Common myeloid progenitor, CD34-positive (primary cell): ENCODE results near the gene RFTN2.
"Not testable (repeated sequence)": the region's sequence is repeated elsewhere in the genome, so short reads cannot be mapped to it uniquely, and the experiment has no call there.

Source experiments
- CTCF ChIA-PET: fragments of 350-600 bp; sonication (Branson Sonifier 250); formaldehyde crosslinking; loops from one replicate; lab custom pipeline; 2021; ENCODE audit warnings: antibody characterized with exemption; lab: Charles Lee
- POLR2A ChIA-PET: fragments of 350-600 bp; sonication (Branson Sonifier 250); formaldehyde crosslinking; loops from one replicate; lab custom pipeline; 2021; ENCODE audit warnings: antibody characterized with exemption; lab: Charles Lee
- DNase-seq, 3 donors: peaks; one replicate each; pipeline versions ENCODE4 v3.0.0 to v3.0.0-alpha.2; 2013
- H3K27ac ChIP-seq, 2 experiments: 1 replicate in 1 of 2; 2 replicates in 1 of 2; pipeline ENCODE4 v1.7.0; 2013; ENCODE audit warnings: inconsistent platforms in 2 of 2, low read length in 2 of 2, mild to moderate bottlenecking in 2 of 2, low read depth in 1 of 2, moderate library complexity in 1 of 2; ENCODE audit not compliant: severe bottlenecking in 2 of 2, insufficient read depth in 1 of 2, poor library complexity in 1 of 2
- H3K27me3 ChIP-seq, 5 experiments: replicated peaks in 2 of 5; 1 replicate in 3 of 5; 2 replicates in 2 of 5; pipeline versions ENCODE4 v1.6.1 to v1.7.0; 2013; ENCODE audit warnings: low read length in 4 of 5, mild to moderate bottlenecking in 2 of 5, moderate library complexity in 2 of 5, inconsistent platforms in 1 of 5; ENCODE audit not compliant: insufficient read depth in 5 of 5, control insufficient read depth in 4 of 5
- H3K36me3 ChIP-seq, 4 experiments: 1 replicate in 2 of 4; 2 replicates in 2 of 4; pipeline versions ENCODE4 v1.6.1 to v1.7.0; 2013; ENCODE audit warnings: low read length in 3 of 4, control low read depth in 1 of 4, mild to moderate bottlenecking in 1 of 4; ENCODE audit not compliant: control insufficient read depth in 4 of 4, insufficient read depth in 4 of 4
- H3K4me1 ChIP-seq, 4 experiments: 1 replicate in 3 of 4; 2 replicates in 1 of 4; pipeline versions ENCODE4 v1.6.1 to v1.7.1; 2013; ENCODE audit warnings: low read length in 3 of 4, mild to moderate bottlenecking in 3 of 4, control low read depth in 1 of 4, inconsistent platforms in 1 of 4, moderate library complexity in 1 of 4; ENCODE audit not compliant: control insufficient read depth in 4 of 4, insufficient read depth in 4 of 4; ENCODE audit errors: control extremely low read depth in 1 of 4
- H3K4me3 ChIP-seq, 7 experiments: 1 replicate in 4 of 7; 2 replicates in 3 of 7; pipeline versions ENCODE4 v1.5.1 to v1.7.0; 2013; ENCODE audit warnings: mild to moderate bottlenecking in 7 of 7, low read length in 6 of 7, moderate library complexity in 6 of 7, inconsistent platforms in 2 of 7, low read depth in 2 of 7, control low read depth in 1 of 7; ENCODE audit not compliant: insufficient read depth in 4 of 7, control insufficient read depth in 1 of 7; ENCODE audit errors: extremely low read depth in 1 of 7
- H3K9me3 ChIP-seq, 5 experiments: 1 replicate in 4 of 5; 2 replicates in 1 of 5; pipeline versions ENCODE4 v1.6.1 to v1.7.1; 2013; ENCODE audit warnings: low read length in 4 of 5, mild to moderate bottlenecking in 2 of 5, inconsistent platforms in 1 of 5, low read depth in 1 of 5, moderate library complexity in 1 of 5; ENCODE audit not compliant: control insufficient read depth in 4 of 5, insufficient read depth in 2 of 5; ENCODE audit errors: control extremely low read depth in 1 of 5
- WGBS: methylation state at CpG from one replicate; pipeline ENCODE4 v1.1.5; 2013; ENCODE audit not compliant: insufficient coverage; 5-methylcytosine and 5-hydroxymethylcytosine counted together

Gene RFTN2

GRCh38 chr2:197597166-197597565 lies 78.2 kb downstream of the RFTN2 start:
- H3K27me3 ChIP-seq = no peaks in the 10 kb centered on the region
- peaks cover 0 to 7% (median 2%) of the 10 kb centered on the region in 4 experiments for H3K4me1 ChIP-seq
- H3K27ac ChIP-seq = no peak overlapping the region
- 100% methylated on average over 2 of the region's 4 CpGs for WGBS
- CTCF ChIA-PET = no interaction called here
- H3K4me3 ChIP-seq = no peak overlapping the region
- H3K9me3 ChIP-seq = no peaks in the 10 kb centered on the region
- POLR2A ChIA-PET = no interaction called here
- no peaks in the 10 kb centered on the region for H3K36me3 ChIP-seq
- no peak for DNase-seq

GRCh38 chr2:197596766-197597165 lies 78.6 kb downstream of the RFTN2 start:
- peaks cover 0 to 7% (median 2%) of the 10 kb centered on the region in 4 experiments for H3K4me1 ChIP-seq
- ChIA-PET CTCF (no interaction called here), POLR2A (no interaction called here)
- H3K4me3 ChIP-seq = no peak overlapping the region
- no peaks in the 10 kb centered on the region for H3K27me3 ChIP-seq
- H3K9me3 ChIP-seq = no peaks in the 10 kb centered on the region
- H3K36me3 ChIP-seq = no peaks in the 10 kb centered on the region
- DNase-seq = no peak
- no CpG with 5 or more reads among the region's 1 CpG for whole genome bisulfite sequencing
- no peak overlapping the region for H3K27ac ChIP-seq

GRCh38 chr2:197591339-197592072 lies 83.9 kb downstream of the RFTN2 start:
- CTCF ChIA-PET = no interaction called here
- no peaks in the 10 kb centered on the region for H3K9me3 ChIP-seq
- 99% methylated on average over 21 of the region's 32 CpGs for WGBS
- H3K27ac ChIP-seq = no peak overlapping the region
- no peaks in the 10 kb centered on the region for H3K36me3 ChIP-seq
- POLR2A ChIA-PET = no interaction called here
- no peaks in the 10 kb centered on the region for H3K4me1 ChIP-seq
- H3K27me3 ChIP-seq = no peaks in the 10 kb centered on the region
- H3K4me3 ChIP-seq = no peak overlapping the region
- no peak for DNase-seq

GRCh38 chr2:197587255-197587654 lies 88.1 kb downstream of the RFTN2 start:
- H3K4me1 ChIP-seq, H3K27ac ChIP-seq, POLR2A ChIA-PET, CTCF ChIA-PET, DNase-seq, H3K9me3 ChIP-seq, H3K27me3 ChIP-seq, H3K4me3 ChIP-seq, H3K36me3 ChIP-seq: not testable (repeated sequence)
- 100% methylated on average over 3 of the region's 7 CpGs for WGBS

DNA sequence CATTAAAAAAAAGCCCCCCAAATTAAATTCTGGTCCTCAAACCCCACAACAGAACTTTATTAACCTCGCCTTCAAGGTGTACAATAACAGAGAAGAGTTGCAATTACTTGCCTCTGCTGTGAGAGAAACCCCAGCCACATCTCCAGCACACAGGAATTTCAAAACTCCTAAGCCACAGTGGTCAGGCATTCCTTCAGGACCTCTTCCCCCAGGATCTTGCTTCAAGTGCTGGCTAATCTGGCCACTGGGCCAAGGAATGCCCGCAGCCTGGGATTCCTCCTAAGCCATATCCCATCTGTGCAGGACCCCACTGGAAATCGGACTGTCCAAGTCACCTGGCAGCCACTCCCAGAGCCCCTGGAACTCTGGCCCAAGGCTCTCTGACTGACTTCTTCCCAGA lies 95.2 kb downstream of the RFTN2 start:
- 94% methylated on average over 3 of the region's 3 CpGs for WGBS
- CTCF ChIA-PET = not testable (repeated sequence)

DNA sequence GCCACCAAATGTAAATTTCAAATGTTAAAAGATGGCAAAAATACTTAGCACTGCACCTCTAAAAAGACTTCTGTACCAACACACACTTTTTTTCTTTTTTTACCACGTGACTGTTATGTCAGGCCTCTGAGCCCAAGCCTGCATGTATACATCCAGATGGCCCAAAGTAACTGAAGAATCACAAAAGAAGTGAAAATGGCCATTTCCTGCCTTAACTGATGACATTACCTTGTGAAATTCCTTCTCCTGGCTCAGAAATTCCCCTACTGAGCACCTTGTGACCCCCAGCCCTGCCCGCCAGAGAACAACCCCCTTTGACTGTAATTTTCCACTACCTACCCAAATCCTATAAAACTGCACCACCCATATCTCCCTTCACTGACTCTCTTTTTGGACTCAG lies 97.1 kb downstream of the RFTN2 start:
- H3K4me1 ChIP-seq, H3K27me3 ChIP-seq, CTCF ChIA-PET, H3K9me3 ChIP-seq, POLR2A ChIA-PET, DNase-seq, H3K27ac ChIP-seq, H3K36me3 ChIP-seq, H3K4me3 ChIP-seq: not testable (repeated sequence)
- WGBS = 79% methylated on average over 2 of the region's 2 CpGs

More for the DNA sequence above, 95.2 kb downstream of the RFTN2 start:
- H3K27ac ChIP-seq, H3K4me1 ChIP-seq, H3K9me3 ChIP-seq, H3K36me3 ChIP-seq, H3K27me3 ChIP-seq, DNase-seq, H3K4me3 ChIP-seq, POLR2A ChIA-PET: not testable (repeated sequence)

GRCh38 chr2:197577446-197577845 lies 97.9 kb downstream of the RFTN2 start:
- H3K4me3 ChIP-seq = no peak overlapping the region
- POLR2A ChIA-PET = no interaction called here
- no peaks in the 10 kb centered on the region for H3K36me3 ChIP-seq
- no peak for DNase-seq
- whole genome bisulfite sequencing = 100% methylated on average over 4 of the region's 4 CpGs
- peaks cover 0 to 10% (median 4%) of the 10 kb centered on the region in 5 experiments for H3K9me3 ChIP-seq
- no peaks in the 10 kb centered on the region for H3K27me3 ChIP-seq
- H3K4me1 ChIP-seq = no peaks in the 10 kb centered on the region
- H3K27ac ChIP-seq = no peak overlapping the region
- CTCF ChIA-PET = interaction anchor here (1.6 kb wide), 1 partner anchor 11 kb away, joined by 3 read pairs; no protein-coding TSS in a partner anchor
